ENCODE results near the gene MTMR1. TPM values are rescaled to one million over a fixed set of nuclear protein-coding genes. Genes with fewer than 3 reads are reported as not detected.
A peak's percentile ranks its signal among the peaks of the same experiment; 100 is the strongest.

MTMR1 gene
- polyA plus RNA-seq = 10 to 100 TPM; 19.2 to 21.2 TPM

- Histone ChIP-seq H3K27ac (ENCODE audit: low read depth in 2 of 2, low read length in 1 of 2) (peak within 1 kb of the TSS; percentile 87 to 96), H3K27me3 (ENCODE audit: control insufficient read depth in 1 of 2, insufficient read depth in 2 of 2, low read length in 2 of 2) (no peaks in the 10 kb centered on the region), H3K36me3 (ENCODE audit: control insufficient read depth in 2 of 2, insufficient read depth in 2 of 2, low read length in 1 of 2) (no peaks in the 10 kb centered on the region), H3K9me3 (ENCODE audit: control insufficient read depth in 2 of 2, insufficient read depth in 1 of 2, low read depth in 1 of 2, low read length in 1 of 2) (peaks cover 0 to 2% of the 10 kb centered on the region in 2 donors), H3K4me1 (ENCODE audit: control insufficient read depth in 2 of 2, insufficient read depth in 2 of 2, low read length in 1 of 2) (peaks cover 3 to 8% of the 10 kb centered on the region in 2 donors), H3K4me3 (ENCODE audit: low read depth in 1 of 2, low read length in 2 of 2) (peak within 1 kb of the TSS; percentile 55 to 57)
- 0 to 31% methylated on average over 21 to 92 of the region's 92 CpGs for WGBS, 2 donors
Measured at GRCh38 chrX:150692831-150693724, at the start of gene MTMR1. Gene MTMR1 (plus strand): TSS chrX:150693396. CDS start chrX:150693531, 135 bp downstream.

- Histone ChIP-seq H3K4me1 (ENCODE audit: control insufficient read depth in 2 of 2, insufficient read depth in 2 of 2, low read length in 1 of 2) (no peaks in the 10 kb centered on the region), H3K27ac (ENCODE audit: low read depth in 2 of 2, low read length in 1 of 2) (no peak overlapping the region)
- WGBS, 2 donors = 89 to 94% methylated on average over 2 of the region's 2 CpGs
Measured at GRCh38 chrX:150643958-150644357, 49.2 kb upstream of the MTMR1 start.

DNA sequence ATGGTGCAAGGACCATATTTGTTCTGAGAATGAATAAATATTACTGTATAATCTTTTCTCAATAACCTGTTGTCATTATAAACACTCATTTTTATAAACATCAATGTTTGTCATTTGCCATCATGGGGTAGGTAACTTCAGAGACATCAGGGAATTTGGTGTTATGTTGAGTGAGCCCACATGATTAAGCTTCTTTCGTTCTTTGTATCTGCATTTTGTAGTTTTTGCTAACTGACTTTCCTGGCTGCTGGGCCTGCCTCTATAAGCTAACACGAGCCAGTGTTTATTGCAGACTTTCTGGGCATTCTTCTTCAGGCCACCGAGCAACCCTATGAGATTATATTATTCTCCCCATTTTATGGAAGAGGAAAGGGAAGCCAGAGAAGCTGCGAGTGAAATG lies 48.8 kb upstream of the MTMR1 start:
- no peaks in the 10 kb centered on the region for H3K9me3 ChIP-seq (ENCODE audit: control insufficient read depth in 2 of 2, insufficient read depth in 1 of 2, low read depth in 1 of 2, low read length in 1 of 2)
- no peaks in the 10 kb centered on the region for H3K27me3 ChIP-seq (ENCODE audit: control insufficient read depth in 1 of 2, insufficient read depth in 2 of 2, low read length in 2 of 2)
- WGBS, 2 donors = 84 to 99% methylated on average over 4 of the region's 4 CpGs
- no peak overlapping the region for H3K4me3 ChIP-seq (ENCODE audit: low read depth in 1 of 2, low read length in 2 of 2)
- no peaks in the 10 kb centered on the region for H3K4me1 ChIP-seq (ENCODE audit: control insufficient read depth in 2 of 2, insufficient read depth in 2 of 2, low read length in 1 of 2)
- H3K27ac ChIP-seq (ENCODE audit: low read depth in 2 of 2, low read length in 1 of 2) = no peak overlapping the region
- H3K36me3 ChIP-seq (ENCODE audit: control insufficient read depth in 2 of 2, insufficient read depth in 2 of 2, low read length in 1 of 2) = no peaks in the 10 kb centered on the region

More at GRCh38 chrX:150643958-150644357, 49.2 kb upstream of the MTMR1 start:
- no peaks in the 10 kb centered on the region for H3K9me3 ChIP-seq (ENCODE audit: control insufficient read depth in 2 of 2, insufficient read depth in 1 of 2, low read depth in 1 of 2, low read length in 1 of 2)
- no peak overlapping the region for H3K4me3 ChIP-seq (ENCODE audit: low read depth in 1 of 2, low read length in 2 of 2)
- no peaks in the 10 kb centered on the region for H3K27me3 ChIP-seq (ENCODE audit: control insufficient read depth in 1 of 2, insufficient read depth in 2 of 2, low read length in 2 of 2)
- no peaks in the 10 kb centered on the region for H3K36me3 ChIP-seq (ENCODE audit: control insufficient read depth in 2 of 2, insufficient read depth in 2 of 2, low read length in 1 of 2)

DNA sequence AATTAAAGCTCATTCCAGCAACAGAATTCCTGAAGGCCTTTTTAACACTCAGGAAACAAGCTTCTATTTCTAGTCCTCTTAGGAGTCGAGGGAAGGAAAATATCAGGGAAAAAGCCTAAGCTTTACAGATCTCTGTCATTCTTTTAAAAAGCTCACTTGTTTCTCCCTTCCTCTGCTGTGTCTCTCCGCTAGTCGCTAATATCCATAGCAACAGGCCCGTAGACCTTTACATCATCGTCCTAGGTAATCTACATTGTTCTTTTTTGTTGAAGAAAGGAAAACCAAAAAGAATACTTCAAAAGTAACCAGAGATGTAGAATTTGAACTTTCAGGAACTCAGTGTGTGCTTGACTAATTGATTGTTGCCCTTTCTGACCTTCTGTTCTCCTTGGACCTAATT lies 45.9 kb upstream of the MTMR1 start:
- H3K9me3 ChIP-seq (ENCODE audit: control insufficient read depth in 2 of 2, insufficient read depth in 1 of 2, low read depth in 1 of 2, low read length in 1 of 2) = no peaks in the 10 kb centered on the region
- no peak overlapping the region for H3K4me3 ChIP-seq (ENCODE audit: low read depth in 1 of 2, low read length in 2 of 2)
- H3K27me3 ChIP-seq (ENCODE audit: control insufficient read depth in 1 of 2, insufficient read depth in 2 of 2, low read length in 2 of 2) = no peaks in the 10 kb centered on the region
- H3K4me1 ChIP-seq (ENCODE audit: control insufficient read depth in 2 of 2, insufficient read depth in 2 of 2, low read length in 1 of 2) = no peaks in the 10 kb centered on the region
- WGBS, 2 donors = 79 to 83% methylated on average over 5 of the region's 5 CpGs
- H3K36me3 ChIP-seq (ENCODE audit: control insufficient read depth in 2 of 2, insufficient read depth in 2 of 2, low read length in 1 of 2) = no peaks in the 10 kb centered on the region
- no peak overlapping the region for H3K27ac ChIP-seq (ENCODE audit: low read depth in 2 of 2, low read length in 1 of 2)

- Histone ChIP-seq H3K4me3 (ENCODE audit: low read depth in 1 of 2, low read length in 2 of 2) (no peak overlapping the region), H3K27me3 (ENCODE audit: control insufficient read depth in 1 of 2, insufficient read depth in 2 of 2, low read length in 2 of 2) (no peaks in the 10 kb centered on the region), H3K36me3 (ENCODE audit: control insufficient read depth in 2 of 2, insufficient read depth in 2 of 2, low read length in 1 of 2) (no peaks in the 10 kb centered on the region), H3K9me3 (ENCODE audit: control insufficient read depth in 2 of 2, insufficient read depth in 1 of 2, low read depth in 1 of 2, low read length in 1 of 2) (no peaks in the 10 kb centered on the region), H3K4me1 (ENCODE audit: control insufficient read depth in 2 of 2, insufficient read depth in 2 of 2, low read length in 1 of 2) (no peaks in the 10 kb centered on the region), H3K27ac (ENCODE audit: low read depth in 2 of 2, low read length in 1 of 2) (no peak overlapping the region)
- 55 to 63% methylated on average over 4 of the region's 4 CpGs for WGBS, 2 donors
Measured at GRCh38 chrX:150648296-150648940, 44.8 kb upstream of the MTMR1 start.

DNA sequence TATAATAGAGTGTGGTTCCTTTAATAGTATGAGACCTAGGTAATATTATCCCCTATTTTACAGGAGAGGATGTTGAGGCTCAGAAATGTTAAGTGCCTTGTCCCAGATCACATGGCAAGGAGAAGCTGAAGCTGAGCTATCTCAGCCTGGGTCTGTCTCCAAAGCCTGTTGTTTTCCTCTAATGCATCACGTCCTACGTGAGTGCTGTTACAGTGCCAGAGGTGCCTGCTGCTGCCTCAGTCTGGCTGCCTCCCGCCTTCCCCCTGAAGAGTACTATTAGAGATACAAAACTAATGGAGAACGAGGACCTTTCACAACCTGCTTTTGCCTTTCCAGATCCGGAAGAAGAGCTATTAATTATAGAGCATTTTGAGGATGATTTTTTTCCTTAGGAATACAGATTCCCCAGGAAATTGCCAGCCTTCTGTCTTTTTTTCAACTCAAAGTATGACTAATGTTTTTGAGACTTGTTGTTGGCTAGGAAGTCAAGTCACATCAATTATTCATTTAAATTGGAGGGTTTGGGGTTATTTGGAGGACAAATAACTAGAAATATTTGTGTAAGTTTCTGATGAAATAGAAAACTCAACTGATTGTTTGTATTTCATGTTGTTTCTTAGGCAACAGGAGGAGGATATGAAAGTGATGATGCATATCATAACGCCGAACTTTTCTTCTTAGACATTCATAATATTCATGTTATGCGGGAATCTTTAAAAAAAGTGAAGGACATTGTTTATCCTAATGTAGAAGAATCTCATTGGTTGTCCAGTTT lies 43.9 kb upstream of the MTMR1 start:
- 42 to 58% methylated on average over 8 of the region's 8 CpGs for WGBS, 2 donors
- Histone ChIP-seq H3K9me3 (ENCODE audit: control insufficient read depth in 2 of 2, insufficient read depth in 1 of 2, low read depth in 1 of 2, low read length in 1 of 2) (no peaks in the 10 kb centered on the region), H3K4me3 (ENCODE audit: low read depth in 1 of 2, low read length in 2 of 2) (no peak overlapping the region), H3K4me1 (ENCODE audit: control insufficient read depth in 2 of 2, insufficient read depth in 2 of 2, low read length in 1 of 2) (no peaks in the 10 kb centered on the region), H3K36me3 (ENCODE audit: control insufficient read depth in 2 of 2, insufficient read depth in 2 of 2, low read length in 1 of 2) (no peaks in the 10 kb centered on the region), H3K27ac (ENCODE audit: low read depth in 2 of 2, low read length in 1 of 2) (no peak overlapping the region), H3K27me3 (ENCODE audit: control insufficient read depth in 1 of 2, insufficient read depth in 2 of 2, low read length in 2 of 2) (no peaks in the 10 kb centered on the region)

DNA sequence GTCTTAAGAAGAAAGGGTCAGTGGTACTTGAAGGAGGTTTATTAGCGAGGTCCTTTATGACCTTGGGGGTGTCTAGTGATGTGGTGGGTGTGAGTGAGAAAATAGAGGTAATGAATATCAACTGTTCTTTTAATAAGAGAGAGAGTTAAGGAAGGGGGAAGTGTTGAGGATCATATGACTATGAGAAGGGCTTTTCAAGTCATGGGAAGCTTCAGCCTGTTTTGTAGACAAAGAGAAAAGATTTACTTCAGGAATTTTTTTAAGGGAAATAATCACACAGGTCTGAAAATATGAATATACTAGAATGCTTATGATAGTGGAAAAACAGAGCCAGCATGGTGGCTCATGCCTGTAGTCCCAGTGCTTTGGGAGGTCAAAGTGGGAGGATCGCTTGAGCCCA lies 41.3 kb upstream of the MTMR1 start:
- 78 to 97% methylated on average over 2 of the region's 2 CpGs for WGBS, 2 donors
- Histone ChIP-seq H3K9me3 (ENCODE audit: control insufficient read depth in 2 of 2, insufficient read depth in 1 of 2, low read depth in 1 of 2, low read length in 1 of 2) (no peaks in the 10 kb centered on the region), H3K4me3 (ENCODE audit: low read depth in 1 of 2, low read length in 2 of 2) (no peak overlapping the region), H3K4me1 (ENCODE audit: control insufficient read depth in 2 of 2, insufficient read depth in 2 of 2, low read length in 1 of 2) (no peaks in the 10 kb centered on the region), H3K36me3 (ENCODE audit: control insufficient read depth in 2 of 2, insufficient read depth in 2 of 2, low read length in 1 of 2) (no peaks in the 10 kb centered on the region), H3K27ac (ENCODE audit: low read depth in 2 of 2, low read length in 1 of 2) (no peak overlapping the region), H3K27me3 (ENCODE audit: control insufficient read depth in 1 of 2, insufficient read depth in 2 of 2, low read length in 2 of 2) (no peaks in the 10 kb centered on the region)

DNA sequence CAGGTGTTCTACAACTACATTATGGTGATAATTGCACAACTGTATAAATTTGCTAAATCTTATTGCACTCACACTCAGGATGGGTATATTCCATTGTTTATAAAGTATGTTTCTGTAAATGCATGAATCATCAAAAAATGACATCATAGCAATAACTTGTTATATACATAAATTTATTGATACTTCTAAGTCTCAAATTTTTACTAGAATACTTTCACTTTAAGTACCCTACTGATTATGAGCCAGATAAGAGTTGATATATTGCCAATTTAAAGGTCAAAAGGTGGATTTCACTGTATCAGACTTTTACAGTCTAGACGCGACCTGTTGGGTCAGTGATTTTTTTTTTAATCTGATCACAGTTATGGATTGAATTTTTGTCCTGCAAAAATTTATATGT lies 37.4 kb upstream of the MTMR1 start:
- 80 to 84% methylated on average over 2 of the region's 2 CpGs for WGBS, 2 donors

DNA sequence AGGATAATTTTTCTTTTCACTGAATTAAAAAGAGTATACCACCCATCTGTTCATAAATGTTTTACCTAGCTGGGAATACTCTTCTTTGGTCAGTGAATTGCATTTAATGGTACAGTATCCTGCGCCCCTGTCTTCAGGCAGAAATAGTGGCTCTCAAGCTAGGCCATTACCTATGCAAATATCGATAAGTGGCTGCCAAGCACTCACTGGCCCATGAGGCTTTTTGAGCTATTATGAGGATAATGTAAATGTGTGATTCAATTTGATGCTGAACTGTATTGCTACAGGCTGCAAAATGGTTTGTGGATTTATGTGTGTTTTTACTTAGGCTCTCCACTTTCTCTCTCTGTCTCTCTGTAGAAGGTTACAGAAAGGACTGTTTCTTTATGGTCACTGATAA lies 30.1 kb upstream of the MTMR1 start:
- Histone ChIP-seq H3K27me3 (ENCODE audit: control insufficient read depth in 1 of 2, insufficient read depth in 2 of 2, low read length in 2 of 2) (peaks cover 0 to 7% of the 10 kb centered on the region in 2 donors), H3K27ac (ENCODE audit: low read depth in 2 of 2, low read length in 1 of 2) (no peak overlapping the region), H3K36me3 (ENCODE audit: control insufficient read depth in 2 of 2, insufficient read depth in 2 of 2, low read length in 1 of 2) (peaks cover 0 to 2% of the 10 kb centered on the region in 2 donors), H3K4me3 (ENCODE audit: low read depth in 1 of 2, low read length in 2 of 2) (no peak overlapping the region), H3K4me1 (ENCODE audit: control insufficient read depth in 2 of 2, insufficient read depth in 2 of 2, low read length in 1 of 2) (no peaks in the 10 kb centered on the region), H3K9me3 (ENCODE audit: control insufficient read depth in 2 of 2, insufficient read depth in 1 of 2, low read depth in 1 of 2, low read length in 1 of 2) (no peaks in the 10 kb centered on the region)
- WGBS, 2 donors = 82 to 90% methylated on average over 2 of the region's 2 CpGs

More for the DNA sequence above, 37.4 kb upstream of the MTMR1 start:
- no peak overlapping the region for H3K4me3 ChIP-seq (ENCODE audit: low read depth in 1 of 2, low read length in 2 of 2)
- no peaks in the 10 kb centered on the region for H3K4me1 ChIP-seq (ENCODE audit: control insufficient read depth in 2 of 2, insufficient read depth in 2 of 2, low read length in 1 of 2)
- no peak overlapping the region for H3K27ac ChIP-seq (ENCODE audit: low read depth in 2 of 2, low read length in 1 of 2)
- no peaks in the 10 kb centered on the region for H3K9me3 ChIP-seq (ENCODE audit: control insufficient read depth in 2 of 2, insufficient read depth in 1 of 2, low read depth in 1 of 2, low read length in 1 of 2)
- H3K36me3 ChIP-seq (ENCODE audit: control insufficient read depth in 2 of 2, insufficient read depth in 2 of 2, low read length in 1 of 2) = no peaks in the 10 kb centered on the region
- H3K27me3 ChIP-seq (ENCODE audit: control insufficient read depth in 1 of 2, insufficient read depth in 2 of 2, low read length in 2 of 2) = no peaks in the 10 kb centered on the region
